Right renal pelvis (tissue), 4 donors: ENCODE measurements around the gene KCNQ1. TPM values are rescaled to one million over a fixed set of nuclear protein-coding genes. Genes with fewer than 3 reads are reported as not detected.
"Not testable (repeated sequence)": the region's sequence is repeated elsewhere in the genome, so short reads cannot be mapped to it uniquely, and the experiment has no call there.

ENCODE experiments used
- DNase-seq, 4 donors: peaks; one replicate each; pipeline ENCODE4 v3.0.0-alpha.2; 2013; ENCODE audit warnings: low read depth in 4 of 4, low spot score in 3 of 4, missing footprints in 1 of 4
- polyA plus RNA-seq, 4 donors: library from polyadenylated mRNA; unstranded; fragments of 120-200 nt; gene quantifications; one replicate each; pipeline ENCODE4 v1.2.1, GENCODE V29; 2013; ENCODE audit not compliant: insufficient read length in 4 of 4

Gene KCNQ1
- polyA plus RNA-seq, 4 donors: 9.8 to 13.2 (median 12.0) TPM

DNA sequence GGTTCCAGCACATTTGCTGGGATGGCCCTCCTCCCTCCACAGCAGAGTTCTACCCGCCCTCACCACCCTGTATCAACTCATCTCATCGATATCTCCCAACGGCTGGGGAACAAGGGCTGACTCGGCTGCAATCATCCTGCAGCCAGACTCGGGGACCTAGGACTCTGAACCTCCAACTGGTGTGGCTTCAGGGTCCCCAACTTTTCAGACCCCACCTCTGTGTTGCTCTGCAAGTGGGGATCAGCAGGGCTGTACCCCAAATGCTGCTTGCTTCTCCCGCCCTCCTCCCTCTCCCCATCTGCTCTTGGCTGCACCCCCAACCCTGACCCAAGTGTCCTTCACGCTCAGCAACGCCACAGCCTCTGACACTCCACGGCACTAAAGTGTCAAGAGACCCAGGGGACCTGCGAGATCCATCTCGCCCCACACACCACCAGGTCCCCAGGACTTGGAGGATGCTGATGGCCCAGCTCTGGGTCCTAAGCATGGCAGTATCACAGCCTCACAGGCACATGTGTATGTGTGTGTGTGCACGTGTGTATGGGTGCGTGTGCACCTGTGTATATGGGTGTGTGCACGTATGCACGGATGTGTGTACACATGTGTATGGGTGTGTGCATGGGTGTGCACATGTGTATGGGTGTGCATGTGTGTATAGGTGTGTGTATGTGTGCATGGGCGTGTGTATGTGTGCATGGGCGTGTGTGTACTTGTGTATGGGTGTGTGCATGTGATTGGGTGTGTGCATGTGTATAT is 26.4 kb downstream of the KCNQ1 start:
- DNase-seq: no peak

DNA sequence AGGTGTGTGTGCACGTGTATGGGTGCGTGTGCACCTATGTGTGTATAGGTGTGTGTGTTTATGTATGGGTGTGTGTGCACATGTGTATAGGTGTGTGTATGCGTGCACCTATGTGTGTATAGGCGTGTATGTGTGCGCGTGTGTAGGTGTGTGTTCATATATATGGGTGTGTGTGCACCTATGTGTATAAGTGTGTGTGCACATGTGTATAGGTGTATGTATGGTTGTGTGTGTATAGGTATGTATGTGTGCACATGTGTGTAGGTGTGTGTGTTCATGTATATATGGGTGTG is 26.9 kb downstream of the KCNQ1 start:
- DNase-seq: no peak

DNA sequence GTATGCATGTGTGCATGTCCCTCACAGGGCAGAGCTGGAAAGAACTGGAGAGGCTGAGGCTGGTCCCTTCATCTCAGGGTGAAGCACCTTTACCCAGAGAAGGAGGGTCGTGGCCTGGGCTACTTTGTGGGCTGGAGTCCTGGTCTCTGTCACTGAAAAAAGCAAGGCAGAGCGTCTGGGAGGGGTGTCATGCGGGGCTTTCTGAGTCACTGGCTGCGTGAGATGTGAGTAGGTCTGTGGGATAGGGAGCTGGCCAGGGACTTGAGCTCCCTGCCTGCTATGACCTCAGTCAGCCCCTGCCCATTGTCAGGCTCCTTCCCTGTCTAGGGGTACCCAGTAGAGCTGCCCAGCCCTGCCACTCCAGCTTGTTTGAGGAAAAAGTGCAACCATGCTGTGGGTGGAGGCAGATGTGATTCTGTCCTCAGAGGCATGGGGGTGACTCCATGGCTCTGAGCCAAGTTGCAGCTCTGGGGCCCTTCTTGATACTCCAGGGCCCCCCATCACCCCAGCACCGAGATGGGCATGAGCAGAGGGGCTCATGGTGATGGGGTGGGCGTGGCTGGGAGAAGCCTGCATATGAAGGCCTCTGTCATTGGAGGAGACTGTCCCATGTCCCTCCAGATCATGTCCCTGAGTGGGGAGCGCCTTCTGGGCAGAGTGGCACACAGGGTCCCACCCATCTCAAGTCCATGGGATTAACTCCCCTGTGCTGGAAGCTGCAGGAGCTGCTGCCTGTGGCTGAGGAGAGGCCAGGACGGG is 27.8 kb downstream of the KCNQ1 start:
- no peak for DNase-seq

DNA sequence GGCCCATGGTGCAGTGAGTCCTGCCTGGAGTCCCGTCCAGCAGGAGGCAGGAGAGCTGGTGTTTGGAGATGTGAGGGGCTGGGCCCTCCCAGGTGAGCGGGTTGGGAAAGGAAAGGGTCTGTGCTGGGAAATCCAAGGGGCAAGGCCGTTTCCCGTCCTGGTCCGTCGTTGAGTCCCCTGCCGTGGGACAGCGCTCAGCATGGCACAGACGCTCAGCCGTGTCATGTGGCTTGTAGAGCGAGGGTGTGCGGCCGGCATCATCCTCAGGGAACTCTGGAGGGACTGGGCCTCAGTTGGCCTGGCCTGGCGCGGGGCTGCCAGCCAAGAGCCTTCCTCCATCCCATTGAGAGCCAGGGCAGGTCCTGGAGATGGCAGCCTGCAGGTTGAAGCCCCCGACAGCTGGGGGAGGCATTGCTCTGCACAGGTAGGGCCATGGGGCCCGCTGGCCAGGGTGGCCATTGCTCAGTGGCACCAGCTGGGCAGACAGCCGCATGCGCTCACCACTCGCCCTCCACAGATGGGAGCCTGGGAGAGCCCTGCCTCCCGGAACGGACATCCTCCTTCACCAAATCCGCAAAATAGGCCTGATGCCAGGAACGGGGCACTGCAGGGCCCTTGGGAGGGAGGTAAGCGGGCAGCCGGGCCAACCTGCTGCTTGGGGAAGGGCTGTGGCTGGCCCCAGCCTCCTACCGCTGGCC is 28.7 kb downstream of the KCNQ1 start:
- DNase-seq: no peak

DNA sequence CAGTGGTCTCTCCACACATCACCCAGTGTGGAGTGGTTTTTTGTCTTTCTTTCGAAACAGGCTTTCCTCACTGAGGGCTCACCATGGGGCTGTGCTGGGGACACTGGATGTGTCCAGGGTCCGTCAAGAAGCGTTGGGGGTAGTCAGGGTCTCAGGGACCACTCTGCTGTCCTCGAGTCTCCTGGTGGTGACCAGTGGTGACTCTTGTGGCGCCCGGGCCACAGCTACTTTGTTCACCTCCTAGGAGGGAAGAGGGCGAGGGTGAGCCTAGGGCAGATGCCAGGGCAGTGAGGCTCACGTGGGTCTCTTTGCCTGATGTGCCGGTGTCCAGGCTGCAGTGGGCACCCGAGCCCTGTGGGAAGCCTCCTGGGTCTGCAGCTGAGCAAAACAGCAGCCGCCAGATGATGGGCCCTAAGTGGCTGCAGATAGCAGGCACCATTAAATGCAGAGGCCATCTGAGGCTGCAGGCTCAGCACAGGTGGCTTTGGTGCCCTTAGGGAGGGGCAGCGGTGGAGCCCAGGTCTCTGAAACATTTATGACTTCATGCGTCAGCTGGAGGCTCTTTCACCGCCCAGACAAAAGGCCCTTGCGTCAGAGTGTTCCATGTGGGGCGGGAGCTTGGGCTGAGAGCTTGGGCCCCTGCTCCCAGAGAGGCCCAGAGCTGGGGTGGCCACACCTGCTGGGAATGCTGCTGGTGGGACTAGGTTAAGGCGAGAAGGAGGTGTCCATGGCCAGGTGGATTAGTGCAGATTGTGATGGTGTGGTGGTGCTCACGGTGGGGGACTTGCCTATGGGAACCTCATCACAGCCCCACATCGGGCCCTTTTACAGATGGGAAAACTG is 29.5 kb downstream of the KCNQ1 start:
- DNase-seq: no peak

DNA sequence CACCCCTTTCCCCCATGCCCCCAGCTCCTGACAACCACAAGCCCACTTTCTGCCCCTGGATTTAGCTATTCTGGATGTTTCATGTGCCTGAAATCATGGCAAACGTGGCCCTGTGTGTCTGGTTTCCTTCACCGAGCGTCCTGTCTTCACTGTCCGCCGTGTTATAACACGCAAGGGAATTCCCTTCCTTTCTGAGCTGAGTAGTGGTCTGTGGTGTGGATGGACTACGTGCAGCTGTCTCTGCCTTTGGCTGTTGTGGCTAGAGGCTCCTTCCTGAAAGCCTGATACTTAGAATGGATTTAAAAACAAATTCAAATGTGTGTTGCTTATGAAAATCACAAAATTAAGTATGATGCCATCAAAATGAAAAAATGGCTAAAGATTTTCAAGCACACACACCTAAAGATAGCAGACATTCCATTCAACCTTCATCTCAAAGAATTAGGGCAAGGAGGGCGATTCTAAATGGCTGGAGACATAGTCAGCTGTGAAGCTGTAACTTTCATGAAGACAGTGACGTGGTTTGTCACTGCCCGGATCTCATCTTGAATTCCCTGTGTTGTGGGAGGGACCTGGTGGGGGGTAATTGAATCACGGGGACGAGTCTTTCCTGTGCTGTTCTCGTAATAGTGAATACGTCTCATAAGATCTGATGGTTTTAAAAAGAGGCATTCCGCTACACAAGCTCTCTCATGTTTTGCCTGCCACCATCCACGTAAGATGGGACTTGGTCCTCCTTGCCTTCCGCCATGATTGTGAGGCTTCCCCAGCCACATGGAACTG is 30.5 kb downstream of the KCNQ1 start:
- no peak for DNase-seq

DNA sequence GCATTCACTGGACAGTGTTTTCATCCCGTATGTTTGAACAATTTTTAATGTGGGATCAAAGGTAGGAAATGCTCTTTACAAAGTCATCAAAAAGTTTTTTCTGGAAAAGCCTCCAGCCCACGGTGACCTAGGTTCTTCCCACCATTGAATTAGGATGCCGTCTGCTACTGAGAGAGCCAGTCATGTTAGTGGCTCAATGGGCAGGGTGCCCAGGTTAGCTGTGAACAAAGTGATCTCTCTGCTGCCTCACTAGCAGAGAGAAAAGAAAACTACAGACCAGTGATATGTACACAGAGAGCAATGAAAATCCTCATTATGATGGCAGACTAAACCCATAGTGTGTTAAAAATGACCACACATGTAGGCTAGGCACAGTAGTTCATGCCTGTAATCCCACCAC is 32.4 kb downstream of the KCNQ1 start:
- no peak for DNase-seq

DNA sequence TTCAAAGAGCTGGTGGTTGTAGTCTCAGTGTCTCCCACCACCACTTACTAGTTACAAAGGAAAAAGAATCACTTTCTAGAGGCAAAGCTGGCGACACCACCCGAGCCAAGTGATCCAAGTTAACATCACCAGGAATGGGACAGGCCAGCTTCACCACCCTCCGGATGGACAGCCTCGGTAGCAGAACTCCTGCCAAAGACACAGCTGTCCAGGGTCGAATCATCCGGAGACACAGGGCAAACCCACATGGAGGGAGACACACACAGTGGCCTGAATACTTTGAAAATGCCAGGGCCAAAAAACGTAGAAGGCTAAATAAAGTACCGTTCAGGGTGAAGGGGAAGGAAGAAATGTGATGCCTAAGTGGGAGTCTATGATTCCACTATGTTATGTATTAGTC is 33.1 kb downstream of the KCNQ1 start:
- DNase-seq: no peak

DNA sequence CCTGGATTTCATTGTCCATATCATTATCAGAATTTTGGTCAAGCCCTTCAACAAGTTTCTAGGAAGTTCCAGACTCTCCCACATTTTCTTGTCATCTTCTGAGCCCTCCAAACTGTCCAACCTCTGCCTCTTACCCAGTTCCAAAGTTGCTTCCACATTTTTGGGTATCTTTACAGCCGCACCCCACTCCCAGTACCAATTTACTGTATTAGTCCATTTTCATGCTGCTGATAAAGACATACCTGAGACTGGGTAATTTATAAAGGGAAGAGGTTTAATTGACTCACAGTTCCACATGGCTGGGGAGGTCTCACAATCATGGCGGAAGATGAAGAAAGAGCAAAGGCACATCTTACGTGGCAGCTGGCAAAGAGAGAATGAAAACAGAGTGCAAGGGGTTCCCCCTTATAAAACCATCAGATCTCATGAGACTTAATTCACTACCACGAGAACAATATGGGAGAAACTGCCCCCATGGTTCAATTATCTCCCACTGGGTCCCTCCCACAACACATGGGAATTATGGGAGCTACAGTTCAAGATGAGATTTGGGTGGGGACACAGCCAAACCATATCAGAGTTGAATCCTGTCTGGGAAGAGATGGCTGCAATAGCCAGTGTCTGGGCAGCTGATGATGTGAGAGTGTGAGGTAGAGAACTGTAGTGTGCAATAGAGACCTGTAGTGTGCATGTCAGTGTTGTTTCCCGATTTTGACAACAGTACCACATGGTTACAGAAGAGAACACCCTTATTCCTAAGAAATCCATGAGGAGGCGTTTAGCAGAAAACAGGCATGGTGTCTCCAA is 35.5 kb downstream of the KCNQ1 start:
- not testable (repeated sequence) for DNase-seq

DNA sequence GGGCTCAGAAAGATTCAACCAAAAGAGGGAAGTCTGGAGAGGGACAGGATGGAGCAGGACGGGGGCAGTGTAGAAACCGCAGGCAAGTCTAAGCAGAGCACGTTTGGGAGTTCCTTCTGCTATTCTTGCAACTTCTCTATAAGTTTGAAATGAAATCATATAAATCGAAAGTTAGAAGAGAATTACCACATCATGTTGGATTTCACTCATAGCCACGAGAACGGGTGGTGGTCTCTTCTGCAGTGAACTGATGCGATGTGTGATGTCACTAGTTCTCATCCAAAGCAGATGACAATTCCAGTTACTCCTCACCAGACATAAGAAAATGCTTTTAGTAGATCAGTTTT is 36.0 kb downstream of the KCNQ1 start:
- DNase-seq: no peak

DNA sequence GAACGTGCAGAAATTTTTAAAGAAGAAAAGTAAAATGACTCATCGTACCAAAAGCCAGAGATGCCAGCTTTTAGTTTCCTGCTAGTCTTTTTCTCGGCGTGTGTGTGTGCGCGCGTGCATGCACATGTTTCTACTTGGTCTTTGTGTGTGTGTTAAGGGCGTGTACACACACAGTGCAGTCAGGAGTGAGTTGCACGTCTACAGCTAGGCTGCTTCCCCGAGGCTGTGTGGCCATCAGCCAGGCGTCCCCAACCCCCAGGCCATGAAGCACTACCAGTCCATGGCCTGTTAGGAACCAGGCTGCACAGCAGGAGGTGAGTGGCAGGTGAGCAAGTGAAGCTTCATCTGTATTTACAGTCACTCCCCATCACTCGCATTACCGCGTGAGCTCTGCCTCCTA is 36.4 kb downstream of the KCNQ1 start:
- DNase-seq: no peak

DNA sequence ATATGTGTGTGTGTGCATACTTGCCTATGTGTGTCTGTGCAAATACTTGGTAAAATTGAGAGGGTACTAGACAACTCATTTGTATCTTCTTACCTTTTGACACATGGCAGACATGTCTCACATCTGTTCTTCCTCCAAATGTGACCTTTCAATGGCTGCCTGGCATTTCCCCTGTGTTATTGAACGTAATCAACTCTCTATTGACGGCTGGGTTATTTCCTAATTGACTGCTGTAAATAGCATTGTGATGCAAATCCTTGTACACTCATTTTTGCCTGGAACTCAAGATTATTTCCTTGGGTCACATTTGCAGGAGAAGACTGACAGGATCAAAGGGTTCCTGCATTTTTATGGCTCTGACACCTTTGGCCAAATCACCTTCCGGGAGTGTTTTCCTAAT is 37.4 kb downstream of the KCNQ1 start:
- no peak for DNase-seq

DNA sequence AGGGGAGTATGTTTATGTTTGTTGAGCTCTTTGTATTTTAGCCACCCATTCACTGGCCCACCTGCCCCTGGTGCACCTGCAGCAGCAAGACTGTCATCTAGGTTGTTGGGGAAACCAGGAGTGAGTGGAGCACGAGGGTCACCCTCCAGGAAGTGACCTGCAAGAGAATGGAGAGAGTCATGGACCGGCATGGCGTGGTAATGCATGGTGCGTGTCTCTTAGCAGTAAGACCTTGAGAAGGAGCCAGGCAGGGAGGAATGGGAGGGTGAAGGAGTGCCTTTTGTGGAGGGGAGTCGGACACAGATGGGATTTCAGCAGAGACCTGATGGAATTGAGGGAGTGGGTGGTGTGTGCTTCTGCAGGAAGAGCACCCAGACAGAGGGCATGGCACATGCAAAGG is 37.9 kb downstream of the KCNQ1 start:
- DNase-seq: no peak

DNA sequence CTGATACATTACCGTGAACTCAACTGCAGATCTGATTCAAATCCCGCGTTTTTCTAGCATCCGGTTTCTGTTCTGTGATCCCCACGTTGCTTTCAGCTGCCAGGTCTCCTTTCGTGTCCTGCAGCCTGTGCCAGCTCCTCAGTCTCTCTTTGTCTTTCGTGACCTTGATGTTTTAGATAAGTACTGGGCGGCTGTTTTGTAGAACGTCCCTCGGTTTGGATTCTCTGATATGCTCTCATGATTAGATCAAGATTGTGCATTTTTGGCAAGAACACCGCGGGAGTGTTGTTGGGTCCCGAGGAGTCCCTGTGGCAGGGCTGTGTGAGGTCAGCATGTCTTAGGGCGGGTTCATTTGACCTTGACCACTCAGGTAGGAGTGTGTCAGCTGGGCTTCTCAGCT is 38.6 kb downstream of the KCNQ1 start:
- no peak for DNase-seq

DNA sequence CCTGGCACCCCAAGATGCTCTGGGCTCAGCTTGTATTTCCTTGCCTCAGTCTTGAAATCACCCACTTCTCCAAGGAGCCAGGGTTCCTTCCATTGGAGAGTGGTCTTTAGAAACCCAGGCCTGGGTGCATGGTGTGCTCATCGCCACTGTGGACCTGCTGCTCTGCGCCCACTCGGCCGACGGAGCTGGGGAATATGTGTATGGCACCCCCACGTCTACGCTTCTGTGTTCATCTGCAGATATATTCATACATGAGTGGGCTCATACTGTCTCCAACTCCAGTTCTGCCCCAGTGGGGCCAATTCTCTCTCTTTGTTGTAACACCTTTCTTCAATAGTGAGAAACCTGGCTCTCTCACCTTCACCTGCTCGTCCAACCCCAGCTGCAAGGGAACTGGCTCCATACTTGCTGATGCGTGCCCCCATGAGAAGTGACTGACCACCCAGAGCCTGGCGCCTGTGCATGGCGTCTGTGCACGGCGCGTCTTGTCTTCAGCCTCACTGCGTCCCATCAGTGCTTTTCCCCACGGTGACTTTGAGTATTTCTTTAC is 39.8 kb downstream of the KCNQ1 start:
- DNase-seq: no peak

DNA sequence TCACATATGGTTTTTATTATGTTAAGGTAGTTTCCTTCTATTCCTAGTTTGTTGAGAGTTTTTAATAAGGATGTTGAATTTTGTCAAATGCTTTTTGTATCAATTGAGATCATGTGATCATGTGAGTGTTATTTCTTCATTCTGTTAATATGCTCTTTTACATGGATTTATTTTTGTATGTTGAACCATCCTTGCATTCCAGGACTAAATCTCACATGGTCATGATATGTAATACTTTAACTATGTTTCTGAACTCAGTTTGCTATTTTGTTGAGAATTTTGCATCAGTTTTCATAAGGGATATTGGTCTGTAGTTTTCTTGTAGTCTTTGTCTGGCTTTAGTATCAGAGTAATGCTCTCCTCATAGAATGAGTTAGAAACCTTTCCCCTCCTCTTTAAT is 43.2 kb downstream of the KCNQ1 start:
- no peak for DNase-seq

DNA sequence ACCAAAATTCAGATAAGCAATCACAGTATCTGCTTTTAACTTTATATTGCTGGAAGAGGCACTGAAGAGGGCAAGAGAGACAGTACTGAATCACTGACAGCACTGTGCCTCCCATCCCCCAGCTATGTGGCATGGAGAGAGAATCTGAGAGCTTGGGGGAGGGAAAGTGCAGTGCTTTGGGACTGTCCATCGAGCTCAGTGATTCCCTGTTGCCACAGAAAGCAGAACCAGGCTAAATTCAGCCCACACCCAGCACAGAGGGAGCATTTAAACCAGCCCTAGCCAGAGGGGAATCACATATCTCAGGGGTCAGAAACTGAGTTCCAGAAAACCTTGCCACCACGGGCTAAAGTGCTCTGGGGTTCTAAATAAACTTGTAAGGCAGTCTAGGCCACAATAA is 44.3 kb downstream of the KCNQ1 start:
- DNase-seq: no peak

DNA sequence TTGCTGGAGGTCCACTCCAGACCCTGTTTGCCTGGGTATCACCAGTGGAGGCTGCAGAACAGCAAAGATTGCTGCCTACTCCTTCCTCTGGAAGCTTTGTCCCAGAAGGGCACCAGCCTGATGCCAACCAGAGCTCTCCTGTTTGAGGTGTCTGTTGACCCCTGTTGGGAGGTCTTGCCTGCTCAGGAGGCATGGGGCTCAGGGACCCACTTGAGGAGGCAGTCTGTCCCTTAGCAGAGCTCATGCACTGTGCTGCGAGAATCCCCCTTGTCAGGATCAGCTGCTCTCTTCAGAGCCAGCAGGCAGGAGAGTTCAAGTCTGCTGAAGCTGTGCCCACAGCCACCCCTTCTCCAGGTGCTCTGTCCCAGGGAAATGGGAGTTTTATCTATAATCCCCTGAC is 53.1 kb downstream of the KCNQ1 start:
- not testable (repeated sequence) for DNase-seq

DNA sequence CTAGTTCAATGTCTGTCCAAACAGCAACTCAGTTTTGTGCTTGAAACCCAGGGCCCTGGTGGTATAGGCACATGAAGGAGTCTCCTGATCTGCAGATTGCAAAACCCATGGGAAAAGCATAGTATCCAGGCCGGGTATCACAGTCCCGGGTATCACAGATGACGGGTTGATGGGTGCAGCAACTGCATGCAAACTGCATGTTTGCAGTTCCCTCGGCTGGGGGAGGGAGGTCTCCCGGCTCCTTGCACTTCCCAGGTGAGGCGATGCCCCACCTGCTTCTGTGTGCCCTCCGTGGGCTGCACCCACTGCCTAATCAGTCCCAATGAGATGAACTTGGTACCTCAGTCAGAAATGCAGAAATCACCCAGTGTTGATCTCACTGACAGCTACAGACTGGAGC is 53.9 kb downstream of the KCNQ1 start:
- no peak for DNase-seq
